ENCODE measurements around the gene KCNMA1. TPM values are rescaled to one million over a fixed set of nuclear protein-coding genes. Genes with fewer than 3 reads are reported as not detected.

The KCNMA1 gene
- total and polyA plus RNA-seq, 8 donors = 0.92 to 155 (median 54.3) TPM

DNA sequence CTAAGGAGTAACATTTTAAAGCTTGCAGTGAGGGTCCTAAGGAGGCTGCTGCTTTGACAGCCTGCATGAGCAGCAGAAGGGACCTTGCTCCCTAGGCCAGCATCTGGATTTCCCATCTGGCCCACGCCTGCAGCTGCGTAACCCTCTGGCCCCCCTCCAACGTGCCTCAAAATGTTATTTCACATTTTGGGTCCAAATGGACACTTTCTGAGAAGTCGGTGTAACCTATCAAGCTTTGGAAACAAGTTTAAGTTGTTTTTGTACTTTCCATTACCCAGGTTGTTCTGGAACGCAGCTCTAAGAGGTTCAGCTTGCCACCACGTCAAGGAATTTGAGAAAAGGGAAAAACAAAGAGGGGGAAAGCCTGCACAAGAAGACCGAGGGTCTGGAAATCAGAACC is 338.3 kb downstream of the KCNMA1 start:
- TF ChIP-seq POLR2A (IDR thresholded peaks at IDR 0.05) (no peak), CTCF (IDR thresholded peaks at IDR 0.05) (no peak), POLR2AphosphoS5 (IDR thresholded peaks at IDR 0.05) (no peak), EP300 (IDR thresholded peaks at IDR 0.05) (no peak)
- Histone ChIP-seq H3K36me3 (no peaks in the 10 kb centered on the region), H3K4me1 (peaks cover 0 to 14% (median 6%) of the 10 kb centered on the region in 4 donors), H3K9me3 (no peaks in the 10 kb centered on the region), H3K4me3 (no peak overlapping the region), H3K27me3 (no peaks in the 10 kb centered on the region), H3K27ac (no peak overlapping the region)
- intact Hi-C loops (cut with DNase I; ENCODE audit: low total_unique reads) = no loop called here
- no peak for DNase-seq
- 63 to 87% (median 79%) methylated on average over 7 of the region's 7 CpGs for WGBS, 5 donors

- no peak overlapping the region for H3K27ac ChIP-seq
- H3K36me3 ChIP-seq = no peaks in the 10 kb centered on the region
- H3K9me3 ChIP-seq = no peaks in the 10 kb centered on the region
- DNase-seq = no peak
- H3K27me3 ChIP-seq = no peaks in the 10 kb centered on the region
- peaks cover 0 to 20% (median 9%) of the 10 kb centered on the region in 4 donors for H3K4me1 ChIP-seq
- intact Hi-C loops (cut with DNase I; ENCODE audit: low total_unique reads) = no loop called here
- H3K4me3 ChIP-seq = no peak overlapping the region
- 42 to 77% (median 46%) methylated on average over 5 of the region's 5 CpGs for WGBS, 5 donors
- no peak for TF ChIP-seq POLR2A (IDR thresholded peaks at IDR 0.05)
- TF ChIP-seq EP300 (IDR thresholded peaks at IDR 0.05) = no peak
- no peak for TF ChIP-seq CTCF (IDR thresholded peaks at IDR 0.05)
- TF ChIP-seq POLR2AphosphoS5 (IDR thresholded peaks at IDR 0.05) = no peak
Observed at GRCh38 chr10:77297393-77297739, 340.2 kb downstream of the KCNMA1 start.

GRCh38 chr10:77296534-77297392 is 340.8 kb downstream of the KCNMA1 start:
- intact Hi-C loops (cut with DNase I; ENCODE audit: low total_unique reads) = no loop called here
- H3K4me1 ChIP-seq = peaks cover 0 to 24% (median 9%) of the 10 kb centered on the region in 4 donors
- H3K9me3 ChIP-seq = no peaks in the 10 kb centered on the region
- DNase-seq = no peak
- H3K27me3 ChIP-seq = no peaks in the 10 kb centered on the region
- H3K4me3 ChIP-seq = no peak overlapping the region
- no peaks in the 10 kb centered on the region for H3K36me3 ChIP-seq
- 45 to 55% (median 52%) methylated on average over 7 of the region's 7 CpGs for WGBS, 5 donors
- no peak for TF ChIP-seq POLR2A (IDR thresholded peaks at IDR 0.05)
- TF ChIP-seq CTCF (IDR thresholded peaks at IDR 0.05) = no peak
- no peak for TF ChIP-seq EP300 (IDR thresholded peaks at IDR 0.05)
- no peak for TF ChIP-seq POLR2AphosphoS5 (IDR thresholded peaks at IDR 0.05)
- no peak overlapping the region for H3K27ac ChIP-seq

DNA sequence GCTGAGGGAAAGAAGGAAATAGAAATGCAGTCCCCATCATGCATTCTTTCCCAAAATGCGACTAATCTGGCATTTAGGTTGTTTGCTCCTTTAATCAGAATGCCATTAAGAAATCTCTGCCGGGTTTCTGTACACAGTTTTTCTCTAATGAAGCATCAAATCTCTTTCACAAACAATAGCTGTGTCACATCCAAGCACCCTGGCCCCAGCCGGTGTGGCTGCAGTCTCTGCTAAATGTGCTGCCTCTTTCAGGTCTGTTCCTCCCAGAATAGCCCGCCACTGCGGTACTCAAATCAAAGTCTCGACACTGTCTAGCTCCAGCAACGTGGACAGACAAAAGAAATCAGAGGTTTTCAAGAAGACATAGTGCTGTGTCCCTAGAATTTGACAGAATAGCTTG is 343.8 kb downstream of the KCNMA1 start:
- no peak for DNase-seq
- H3K27me3 ChIP-seq = no peaks in the 10 kb centered on the region
- no peak overlapping the region for H3K27ac ChIP-seq
- TF ChIP-seq EP300 (IDR thresholded peaks at IDR 0.05) (no peak), POLR2AphosphoS5 (IDR thresholded peaks at IDR 0.05) (no peak), CTCF (IDR thresholded peaks at IDR 0.05) (no peak), POLR2A (IDR thresholded peaks at IDR 0.05) (no peak)
- no peak overlapping the region for H3K4me3 ChIP-seq
- H3K4me1 ChIP-seq = peaks cover 0 to 34% (median 9%) of the 10 kb centered on the region in 4 donors
- H3K9me3 ChIP-seq = no peaks in the 10 kb centered on the region
- 59 to 79% (median 71%) methylated on average over 7 of the region's 7 CpGs for WGBS, 5 donors
- no peaks in the 10 kb centered on the region for H3K36me3 ChIP-seq
- intact Hi-C loops (cut with DNase I; ENCODE audit: low total_unique reads) = no loop called here
